GM12872 (cell line): ENCODE measurements around the gene NCF2.

ENCODE experiments used
- CTCF ChIP-seq: IDR thresholded peaks from 3 replicates; pipeline ENCODE4 v1.5.1; 2011; ENCODE audit warnings: low read depth, mild to moderate bottlenecking, low read length, moderate library complexity; ENCODE audit not compliant: insufficient read depth

Gene NCF2

GRCh38 chr1:183588827-183589226 lies 1.4 kb downstream of the NCF2 start:
- TF ChIP-seq CTCF: no peak

- TF ChIP-seq CTCF: no peak
These were observed 3.3 kb downstream of the NCF2 start for GRCh38 chr1:183586926-183587325.

- no peak for TF ChIP-seq CTCF
These were observed 3.8 kb downstream of the NCF2 start for GRCh38 chr1:183586455-183586854.

GRCh38 chr1:183585038-183585437 lies 5.2 kb downstream of the NCF2 start:
- no peak for TF ChIP-seq CTCF

- no peak for TF ChIP-seq CTCF
These were observed 6.1 kb downstream of the NCF2 start for GRCh38 chr1:183584147-183584546.

- TF ChIP-seq CTCF: no peak
These were observed 6.8 kb downstream of the NCF2 start for GRCh38 chr1:183583466-183583865.

GRCh38 chr1:183582021-183582713 lies 8.1 kb downstream of the NCF2 start:
- no peak for TF ChIP-seq CTCF
